Esophagus muscularis mucosa (tissue), 3 donors: ENCODE results near the gene SNCB.
"Not testable (repeated sequence)": the region's sequence is repeated elsewhere in the genome, so short reads cannot be mapped to it uniquely, and the experiment has no call there.

Source experiments
- CTCF ChIP-seq, 3 experiments: fragments of 200-600 bp in 2 of 3; fragments of 450-650 bp in 1 of 3; sonication (generic) in 2 of 3; IDR thresholded peaks; one replicate each; pipeline ENCODE4 v1.5.1; 2017 to 2019; ENCODE audit warnings: antibody characterized with exemption in 3 of 3, mild to moderate bottlenecking in 2 of 3, moderate library complexity in 1 of 3
- POLR2A ChIP-seq: fragments of 450-650 bp; IDR thresholded peaks from one replicate; pipeline ENCODE4 v1.6.1; 2017; ENCODE audit warnings: antibody characterized with exemption, moderate library complexity, mild to moderate bottlenecking, low read depth
- POLR2AphosphoS5 ChIP-seq, 2 donors: sonication (generic); formaldehyde crosslinking; IDR thresholded peaks; one replicate each; pipeline ENCODE4 v1.6.1; 2017; ENCODE audit warnings: antibody characterized with exemption in 2 of 2

DNA sequence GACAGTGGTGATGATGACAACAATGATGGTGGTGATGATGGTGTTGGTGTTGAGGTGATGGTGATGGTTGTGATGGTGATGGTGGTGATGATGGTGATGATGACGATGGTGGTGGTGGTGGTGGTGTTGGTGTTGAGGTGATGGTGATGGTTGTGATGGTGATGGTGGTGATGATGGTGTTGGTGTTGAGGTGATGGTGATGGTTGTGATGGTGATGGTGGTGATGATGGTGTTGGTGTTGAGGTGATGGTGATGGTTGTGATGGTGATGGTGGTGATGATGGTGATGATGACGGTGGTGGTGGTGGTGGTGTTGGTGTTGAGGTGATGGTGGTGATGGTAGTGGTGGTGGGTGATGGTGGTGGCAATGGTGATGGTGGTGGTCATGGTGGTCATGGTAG lies 38.7 kb downstream of the SNCB start:
- not testable (repeated sequence) for TF ChIP-seq CTCF (IDR thresholded peaks at IDR 0.05); POLR2A; POLR2AphosphoS5 (IDR thresholded peaks at IDR 0.05)
